HPDE6-E6E7 (cell line): ENCODE measurements around the gene CGB1.

Experiments used
- DNase-seq: peaks from one replicate; pipeline ENCODE4 v3.0.0; 2011; ENCODE audit warnings: missing footprints; ENCODE audit errors: extremely low spot score

The CGB1 gene

DNA sequence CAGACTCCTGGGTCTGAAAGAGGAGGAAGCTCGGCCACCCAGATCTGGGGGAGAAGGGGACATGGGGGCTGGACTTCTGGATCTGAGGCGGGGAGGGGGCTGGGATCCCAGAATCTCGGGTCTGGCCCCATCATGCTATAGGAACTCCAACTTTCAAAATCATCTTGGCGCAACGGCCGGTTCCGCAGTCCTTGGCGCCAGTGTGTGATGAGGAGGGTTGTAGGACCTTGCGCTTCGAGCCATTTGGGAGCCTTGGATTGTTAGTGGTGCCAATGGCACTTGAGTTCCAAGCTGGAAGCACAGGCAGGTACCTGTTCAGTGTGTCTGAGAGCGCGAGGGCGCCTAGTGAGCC lies 42.7 kb downstream of the CGB1 start:
- DNase-seq = no peak

DNA sequence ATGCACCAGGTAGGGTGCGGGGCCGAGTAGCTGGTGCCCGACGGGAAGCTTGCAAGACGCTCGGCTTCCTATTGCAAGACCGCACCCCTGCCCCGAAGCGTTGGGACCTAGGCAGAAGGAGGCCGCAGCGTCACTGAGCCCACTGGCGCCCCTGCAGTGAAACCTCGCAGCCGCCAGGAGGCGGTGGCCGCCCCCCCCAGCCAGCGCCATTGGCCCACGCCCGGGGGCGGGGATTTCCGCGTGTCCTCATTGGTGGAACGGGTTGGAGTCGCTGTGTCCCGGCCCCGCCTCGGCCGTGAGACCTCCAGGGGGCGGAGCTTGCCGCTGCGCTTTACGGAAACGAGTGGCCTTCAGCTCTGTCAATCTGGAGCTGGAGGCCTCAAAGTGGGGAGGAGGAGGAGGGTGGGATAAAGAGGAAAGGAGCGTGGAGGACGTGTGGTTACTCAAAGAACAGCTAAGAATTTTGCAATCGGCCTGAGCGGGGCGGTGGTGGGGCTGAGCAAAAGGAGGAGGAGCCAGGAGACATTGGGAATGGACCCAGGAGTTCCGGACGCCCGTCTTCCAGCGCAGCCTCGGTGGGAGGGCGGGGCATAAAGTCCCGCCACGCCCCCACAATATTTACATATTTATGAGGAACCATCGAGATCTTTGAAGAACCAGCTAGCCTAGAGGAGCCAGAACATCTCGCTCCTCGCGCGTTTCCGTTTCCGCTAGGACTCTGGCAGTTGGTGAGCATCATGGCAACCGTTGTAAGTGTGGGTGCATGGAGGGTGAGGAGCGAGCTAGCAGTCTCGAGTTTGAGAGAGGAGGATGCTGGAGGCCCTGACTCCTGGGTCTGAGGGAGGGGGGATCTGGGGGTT lies 43.3 kb downstream of the CGB1 start, which contains the start of the genes GYS1 and RUVBL2:
Gene GYS1, minus strand, starts transcription at position 135 of the 860 bp plus-strand sequence. CDS start 197 bp downstream, outside the sequence.
Gene RUVBL2, plus strand, starts transcription at position 713 of the 860 bp plus-strand sequence. Its CDS starts 25 bp downstream, at position 738.
- DNase-seq = peak; percentile 100

DNA sequence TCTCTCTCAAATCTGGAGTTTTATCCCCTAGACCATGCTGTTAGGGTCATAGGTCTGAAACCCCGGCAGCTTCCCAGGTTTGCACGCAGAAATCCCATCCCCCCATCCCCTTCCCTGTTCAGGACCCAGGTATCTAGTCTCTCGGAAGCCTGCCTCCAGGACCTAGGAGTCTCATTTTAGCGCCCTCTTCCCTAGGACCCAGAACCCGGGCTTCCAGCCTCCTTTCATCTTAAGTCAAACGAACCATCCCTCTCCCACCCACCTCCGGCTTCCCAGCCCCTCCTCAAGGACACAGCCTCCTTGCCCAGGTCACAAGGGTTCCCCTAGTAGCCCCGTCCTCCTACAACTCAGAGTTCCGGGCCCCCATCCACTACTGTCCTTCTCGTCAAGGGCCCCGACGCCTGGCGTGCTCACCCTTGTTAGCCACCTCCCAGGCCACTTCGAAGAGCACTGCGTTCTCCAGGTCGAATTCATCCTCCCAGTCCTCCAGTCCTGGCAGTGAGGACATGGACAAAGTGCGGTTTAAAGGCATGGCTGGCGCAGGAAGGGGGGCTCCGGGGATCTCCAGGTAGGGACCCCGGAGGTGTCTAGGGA lies 44.0 kb downstream of the CGB1 start:
- no peak for DNase-seq

GRCh38 chr19:48991873-48992580 lies 44.7 kb downstream of the CGB1 start:
- peak; percentile 85 for DNase-seq

DNA sequence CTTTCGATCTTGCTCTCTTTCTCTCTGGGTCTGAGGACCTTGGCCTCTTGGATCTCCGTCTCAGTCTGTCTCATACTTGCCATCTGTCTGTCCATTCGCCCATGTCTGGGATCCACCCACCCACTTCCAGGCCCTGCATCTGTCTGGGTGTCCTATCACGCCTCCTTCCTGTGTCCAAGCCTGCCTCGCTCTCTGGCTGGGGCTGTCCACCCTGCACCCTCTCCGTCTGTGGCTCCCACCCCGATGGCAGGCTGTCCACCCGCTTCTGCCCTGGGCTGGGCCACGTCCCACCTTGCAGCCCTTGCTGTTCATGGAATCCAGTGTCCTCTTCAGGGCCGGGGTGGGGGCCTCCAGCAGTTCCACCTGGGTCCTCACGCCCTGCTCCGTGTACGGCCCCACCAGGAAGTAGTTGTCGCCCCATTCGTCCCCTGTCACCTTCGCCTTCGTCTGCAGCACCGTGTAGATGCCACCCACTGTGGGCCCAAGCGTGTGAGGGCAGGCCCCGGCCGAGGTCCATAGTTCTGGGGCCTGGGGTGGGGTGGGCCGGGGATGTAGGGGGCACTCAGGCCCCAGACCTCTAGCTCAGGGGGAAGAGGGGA lies 45.6 kb downstream of the CGB1 start:
- DNase-seq = no peak

- DNase-seq = no peak
Measured at GRCh38 chr19:48990400-48990799, 46.3 kb downstream of the CGB1 start.

GRCh38 chr19:48989701-48990291 lies 46.9 kb downstream of the CGB1 start:
- no peak for DNase-seq

- DNase-seq = no peak
Measured at GRCh38 chr19:48988860-48989259, 47.8 kb downstream of the CGB1 start.

- no peak for DNase-seq
Measured at GRCh38 chr19:48988286-48988685, 48.4 kb downstream of the CGB1 start.

- no peak for DNase-seq
Measured at GRCh38 chr19:48987323-48987722, 49.4 kb downstream of the CGB1 start.

DNA sequence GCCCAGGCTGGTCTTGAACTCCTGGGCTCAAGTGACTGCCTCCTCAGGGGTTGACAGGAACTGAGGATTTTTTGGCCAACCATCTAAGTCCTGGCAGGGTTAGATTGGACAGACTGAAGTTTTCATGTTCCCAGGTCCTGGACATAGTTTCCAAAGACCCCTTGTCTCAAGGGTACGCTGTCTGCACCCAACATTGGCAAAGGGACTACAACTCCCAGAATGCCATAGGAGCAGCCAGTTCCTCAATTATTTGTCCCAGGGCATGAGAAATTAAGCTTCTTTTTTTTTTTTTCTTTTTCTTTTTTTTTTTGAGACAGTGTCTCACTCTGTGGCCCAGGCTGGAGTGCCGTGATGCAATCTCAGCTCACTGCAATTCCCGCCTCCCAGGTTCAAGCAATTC lies 50.5 kb downstream of the CGB1 start:
- no peak for DNase-seq

DNA sequence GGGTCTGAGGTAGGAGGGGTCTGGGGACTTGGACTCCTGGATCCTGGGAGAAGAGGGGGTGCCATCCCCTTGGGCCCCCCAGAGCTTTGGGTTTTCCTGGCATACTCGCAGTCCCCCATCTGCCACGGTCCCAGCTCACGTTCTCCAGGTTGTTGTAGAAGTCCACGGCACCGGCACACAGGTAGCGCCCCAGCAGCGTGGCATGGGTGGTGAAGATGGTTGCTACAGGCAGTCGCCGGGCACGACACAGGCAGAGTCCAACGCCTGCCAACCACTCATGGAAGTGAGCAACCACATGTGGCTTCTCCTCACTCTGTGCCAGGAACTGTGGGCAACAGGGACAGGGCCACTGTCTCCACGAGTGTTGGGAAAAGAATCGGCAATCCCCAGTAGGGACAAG lies 51.0 kb downstream of the CGB1 start:
- DNase-seq = no peak
